Sigmoid colon (tissue), 4 donors: ENCODE measurements around the gene ECE1.

Experiments used
- EP300 ChIP-seq, 4 donors: sonication (generic); formaldehyde crosslinking; IDR thresholded peaks; one replicate each; pipeline ENCODE4 v1.6.1; 2017; ENCODE audit warnings: antibody characterized with exemption in 4 of 4
- POLR2A ChIP-seq, 2 donors: fragments of 450-650 bp; IDR thresholded peaks; one replicate each; pipeline ENCODE4 v1.6.1; 2016; ENCODE audit warnings: antibody characterized with exemption in 2 of 2, mild to moderate bottlenecking in 2 of 2, moderate library complexity in 2 of 2
- POLR2AphosphoS5 ChIP-seq, 4 donors: sonication (generic); formaldehyde crosslinking; IDR thresholded peaks; one replicate each; pipeline ENCODE4 v1.6.1; 2017; ENCODE audit warnings: antibody characterized with exemption in 4 of 4
- TF ChIP-seq, protein P1 (sequence below), 4 experiments: fragments of 450-650 bp in 3 of 4; fragments of 200-600 bp in 1 of 4; IDR thresholded peaks; one replicate each; pipeline ENCODE4 v1.5.1; 2016 to 2019; ENCODE audit warnings: antibody characterized with exemption in 4 of 4, mild to moderate bottlenecking in 3 of 4, moderate library complexity in 2 of 4

- TF ChIP-seq EP300 (IDR thresholded peaks at IDR 0.05) (no peak), POLR2A (IDR thresholded peaks at IDR 0.05) (no peak), POLR2AphosphoS5 (IDR thresholded peaks at IDR 0.05) (no peak)
- TF ChIP-seq, protein P1, sequence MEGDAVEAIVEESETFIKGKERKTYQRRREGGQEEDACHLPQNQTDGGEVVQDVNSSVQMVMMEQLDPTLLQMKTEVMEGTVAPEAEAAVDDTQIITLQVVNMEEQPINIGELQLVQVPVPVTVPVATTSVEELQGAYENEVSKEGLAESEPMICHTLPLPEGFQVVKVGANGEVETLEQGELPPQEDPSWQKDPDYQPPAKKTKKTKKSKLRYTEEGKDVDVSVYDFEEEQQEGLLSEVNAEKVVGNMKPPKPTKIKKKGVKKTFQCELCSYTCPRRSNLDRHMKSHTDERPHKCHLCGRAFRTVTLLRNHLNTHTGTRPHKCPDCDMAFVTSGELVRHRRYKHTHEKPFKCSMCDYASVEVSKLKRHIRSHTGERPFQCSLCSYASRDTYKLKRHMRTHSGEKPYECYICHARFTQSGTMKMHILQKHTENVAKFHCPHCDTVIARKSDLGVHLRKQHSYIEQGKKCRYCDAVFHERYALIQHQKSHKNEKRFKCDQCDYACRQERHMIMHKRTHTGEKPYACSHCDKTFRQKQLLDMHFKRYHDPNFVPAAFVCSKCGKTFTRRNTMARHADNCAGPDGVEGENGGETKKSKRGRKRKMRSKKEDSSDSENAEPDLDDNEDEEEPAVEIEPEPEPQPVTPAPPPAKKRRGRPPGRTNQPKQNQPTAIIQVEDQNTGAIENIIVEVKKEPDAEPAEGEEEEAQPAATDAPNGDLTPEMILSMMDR (IDR thresholded peaks at IDR 0.05) = no peak
These were observed 43.2 kb downstream of the ECE1 start for GRCh38 chr1:21246905-21247642.
